Stimulated activated CD4-positive, alpha-beta T cell treated with anti-CD3 and anti-CD28 coated beads, TNF-alpha, amount 100 ng/mL, for 1 hour (primary cell): ENCODE measurements around the gene DKC1.
"Not testable (repeated sequence)": the region's sequence is repeated elsewhere in the genome, so short reads cannot be mapped to it uniquely, and the experiment has no call there.

Experiments
- DNase-seq, 3 donors: peaks; one replicate each; pipeline ENCODE4 v3.0.0-alpha.2; 2020; ENCODE audit warnings: low read depth in 3 of 3, low spot score in 1 of 3

Gene DKC1

GRCh38 chrX:154817048-154817618 is 54.5 kb downstream of the DKC1 start:
- not testable (repeated sequence) for DNase-seq

- no peak for DNase-seq
Observed at GRCh38 chrX:154818916-154819770, 56.5 kb downstream of the DKC1 start.

- no peak for DNase-seq
Observed at GRCh38 chrX:154819771-154820341, 57.2 kb downstream of the DKC1 start.

- DNase-seq = no peak
Observed at GRCh38 chrX:154821523-154821922, 58.9 kb downstream of the DKC1 start.

GRCh38 chrX:154822029-154822428 is 59.4 kb downstream of the DKC1 start:
- DNase-seq = no peak

- no peak for DNase-seq
Observed at GRCh38 chrX:154824638-154825037, 62.0 kb downstream of the DKC1 start.

- DNase-seq = not testable (repeated sequence)
Observed at GRCh38 chrX:154825586-154825985, 62.9 kb downstream of the DKC1 start.
